RCC 7860 (cell line): ENCODE results near the gene ST3GAL4.

Experiments used
- DNase-seq: peaks from one replicate; pipeline ENCODE4 v3.0.0-alpha.2; 2015; ENCODE audit warnings: low spot score
- FAIRE-seq: peaks from 2 replicates; lab custom pipeline; 2012; peaks lifted over from hg19 to GRCh38; lab: Jason Lieb, UNC

Gene ST3GAL4

GRCh38 chr11:126418887-126419286 lies 63.4 kb downstream of the ST3GAL4 start:
- no peak for DNase-seq
- FAIRE-seq: no peak

- DNase-seq (no peak), FAIRE-seq (no peak)
These were observed 64.6 kb downstream of the ST3GAL4 start for GRCh38 chr11:126419801-126420697.

GRCh38 chr11:126420698-126421256 lies 65.3 kb downstream of the ST3GAL4 start:
- FAIRE-seq: no peak
- no peak for DNase-seq

DNA sequence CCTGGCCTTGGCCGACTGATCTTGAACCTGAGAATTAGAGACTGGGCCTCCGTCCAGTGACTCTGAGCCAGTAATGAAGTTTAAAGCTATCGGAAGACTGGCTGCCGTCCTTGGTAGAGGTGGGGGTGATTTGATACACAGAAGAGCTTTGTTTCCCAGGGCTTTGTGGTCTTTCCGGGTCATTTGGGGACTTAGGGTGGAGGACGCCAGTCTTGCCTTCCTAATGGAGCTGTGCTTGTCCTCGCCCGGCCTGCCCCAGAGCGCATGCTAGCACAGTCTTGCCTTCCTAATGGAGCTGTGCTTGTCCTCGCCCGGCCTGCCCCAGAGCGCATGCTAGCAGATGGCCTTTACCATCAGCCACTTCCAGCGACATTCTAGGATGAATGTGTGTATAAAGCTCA lies 65.8 kb downstream of the ST3GAL4 start:
- FAIRE-seq: no peak
- DNase-seq: no peak

GRCh38 chr11:126422446-126422845 lies 67.0 kb downstream of the ST3GAL4 start:
- DNase-seq (no peak), FAIRE-seq (no peak)

DNA sequence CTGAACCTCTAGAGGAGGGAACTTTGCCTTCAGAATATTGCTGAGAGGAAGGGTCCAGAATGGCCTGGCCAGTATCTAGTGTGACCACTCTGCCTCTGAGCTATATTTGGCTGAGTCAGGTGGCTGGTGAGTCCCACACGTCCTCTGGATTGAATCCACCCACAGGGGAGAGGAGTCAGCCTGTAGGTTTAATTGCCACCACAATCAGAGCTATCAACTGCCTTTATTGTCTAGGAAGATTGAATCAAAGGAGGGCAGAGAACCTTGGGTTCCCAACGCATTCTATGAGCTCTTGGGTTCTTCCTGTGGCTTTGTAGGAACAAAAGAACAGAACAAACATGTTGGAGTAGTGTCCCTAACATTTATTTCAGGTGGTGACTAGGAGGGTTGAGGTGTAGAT lies 67.7 kb downstream of the ST3GAL4 start:
- FAIRE-seq (no peak), DNase-seq (no peak)

GRCh38 chr11:126423743-126424142 lies 68.3 kb downstream of the ST3GAL4 start:
- no peak for DNase-seq
- no peak for FAIRE-seq

GRCh38 chr11:126424471-126425039 lies 69.1 kb downstream of the ST3GAL4 start:
- FAIRE-seq: no peak
- no peak for DNase-seq

DNA sequence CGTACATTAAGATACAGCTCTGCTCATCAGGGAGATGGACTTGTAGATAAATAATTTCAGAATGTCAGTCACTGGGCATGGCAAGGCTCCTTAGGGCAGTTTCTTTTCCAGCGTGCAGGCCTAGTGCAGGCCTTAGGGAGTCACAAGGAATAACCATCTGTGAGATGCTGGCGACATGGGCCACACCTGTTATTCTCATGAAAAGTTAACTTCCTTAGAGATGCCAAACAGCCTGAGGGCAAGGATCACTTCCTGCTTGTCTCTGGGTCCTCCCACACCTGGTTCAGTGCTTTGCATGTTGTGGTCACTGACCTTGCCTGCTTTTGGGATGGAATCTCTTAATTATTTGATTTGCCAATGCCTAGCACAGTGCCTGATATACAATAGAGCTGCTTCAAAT lies 70.6 kb downstream of the ST3GAL4 start:
- DNase-seq: no peak
- no peak for FAIRE-seq

GRCh38 chr11:126426820-126427749 lies 71.6 kb downstream of the ST3GAL4 start:
- DNase-seq: no peak
- FAIRE-seq: no peak

- no peak for DNase-seq
- no peak for FAIRE-seq
These were observed 75.3 kb downstream of the ST3GAL4 start for GRCh38 chr11:126430581-126431335.

GRCh38 chr11:126431401-126432064 lies 76.0 kb downstream of the ST3GAL4 start:
- no peak for FAIRE-seq
- DNase-seq: peak; percentile 35

- no peak for FAIRE-seq
- DNase-seq: no peak
These were observed 76.6 kb downstream of the ST3GAL4 start for GRCh38 chr11:126432065-126432461.

- no peak for FAIRE-seq
- DNase-seq: no peak
These were observed 77.0 kb downstream of the ST3GAL4 start for GRCh38 chr11:126432525-126432924.

DNA sequence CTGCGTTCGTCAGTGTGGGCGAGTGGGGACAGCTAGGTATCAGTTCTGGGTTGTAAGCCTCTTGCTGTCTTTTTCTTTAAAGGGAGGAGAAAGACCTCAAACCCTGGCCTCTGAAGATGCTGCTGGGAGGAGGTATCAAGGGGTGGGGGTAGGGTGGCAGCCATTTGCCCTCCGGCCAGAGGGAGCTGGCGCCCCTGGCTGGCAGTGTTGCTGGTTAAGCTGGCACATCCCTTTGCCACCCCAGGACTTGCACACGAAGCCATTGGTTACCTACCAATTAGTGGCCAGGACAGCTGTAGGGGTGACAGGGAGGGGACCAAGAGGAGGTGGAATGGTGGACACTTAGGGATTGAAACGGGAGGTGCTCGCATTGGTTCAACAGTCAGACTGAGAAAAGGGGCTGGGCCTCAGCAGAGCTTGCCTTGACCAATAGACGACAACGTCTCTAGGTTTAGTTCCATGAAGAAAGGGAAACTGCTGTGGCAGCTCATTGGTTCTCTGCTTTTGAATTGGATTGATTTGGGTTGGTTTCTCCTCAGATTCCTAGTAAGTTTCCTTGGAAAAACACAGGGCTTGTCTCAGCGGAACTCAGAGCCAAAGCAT lies 77.9 kb downstream of the ST3GAL4 start:
- DNase-seq: no peak
- no peak for FAIRE-seq

DNA sequence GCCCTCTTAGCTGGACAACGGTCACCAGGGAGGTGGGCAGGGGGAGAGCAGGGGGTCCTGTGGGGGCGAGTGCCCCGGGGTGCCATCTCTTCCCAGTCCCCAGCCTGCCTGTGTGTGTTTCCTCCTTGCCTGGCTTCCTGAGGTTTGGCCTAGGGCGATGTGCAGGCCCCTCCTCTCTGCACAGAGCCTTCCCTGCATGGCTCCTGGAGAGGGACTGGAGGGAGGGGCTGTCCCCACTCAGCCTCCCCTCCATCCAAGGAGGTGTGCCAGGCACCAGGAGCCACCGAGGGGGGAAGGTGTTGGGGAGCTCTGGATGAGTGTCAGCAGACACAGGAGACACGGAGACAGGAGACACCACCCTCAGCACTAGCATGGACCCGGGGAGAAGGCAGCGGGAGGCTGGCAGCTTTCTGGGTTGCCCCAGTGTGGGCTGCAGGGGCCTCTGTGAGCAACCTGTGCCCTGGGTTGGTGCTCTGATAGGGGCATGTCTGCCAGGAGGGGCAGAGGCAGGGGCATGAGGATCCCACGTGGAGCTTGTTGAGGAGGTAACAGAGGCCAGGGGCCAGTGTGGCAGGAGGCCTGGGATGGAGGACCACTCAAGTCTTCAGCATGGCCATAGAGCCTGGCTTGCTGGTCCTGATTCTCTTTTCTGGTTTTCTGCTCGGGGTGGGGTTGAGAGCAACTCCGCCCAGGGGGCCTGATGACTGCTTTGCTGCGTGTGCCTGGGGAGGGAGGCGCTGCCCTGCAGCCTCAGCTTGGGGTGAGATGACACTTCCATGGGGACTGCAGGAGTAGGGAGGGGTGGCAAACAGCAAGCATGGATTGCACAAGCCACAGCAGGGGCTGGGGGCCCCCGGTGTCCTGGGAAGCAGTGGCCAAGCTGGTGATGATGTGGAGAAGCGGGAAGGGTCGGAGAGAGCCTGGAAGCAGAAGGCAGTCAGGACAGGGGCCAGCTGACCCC lies 78.8 kb downstream of the ST3GAL4 start:
- DNase-seq: no peak
- FAIRE-seq: no peak

GRCh38 chr11:126434950-126435335 lies 79.5 kb downstream of the ST3GAL4 start:
- no peak for DNase-seq
- no peak for FAIRE-seq

- FAIRE-seq: no peak
- DNase-seq: no peak
These were observed 80.8 kb downstream of the ST3GAL4 start for GRCh38 chr11:126436209-126436755.
